Measurements from ENCODE around the gene CTTNBP2. TPM values are rescaled to one million over a fixed set of nuclear protein-coding genes. Genes with fewer than 3 reads are reported as not detected.

CTTNBP2 gene
- total RNA-seq, 2 donors from 2014 or later = 1.5 to 1.8 TPM

GRCh38 chr7:117870448-117871130, 2.7 kb downstream of the CTTNBP2 start:
- Histone ChIP-seq H3K27me3 (peaks cover 28% of the 10 kb centered on the region), H3K9ac (ENCODE audit: low read depth in 2 of 2, low read length in 2 of 2) (no peak overlapping the region), H3K9me3 (no peaks in the 10 kb centered on the region), H3K4me3 (no peak overlapping the region), H3K27ac (no peak overlapping the region), H3K36me3 (no peaks in the 10 kb centered on the region), H3K4me1 (no peaks in the 10 kb centered on the region)
- intact Hi-C loops (cut with DNase I) = no loop called here
- no peak for DNase-seq
- no peak for TF ChIP-seq CTCF (IDR thresholded peaks at IDR 0.05)

DNA sequence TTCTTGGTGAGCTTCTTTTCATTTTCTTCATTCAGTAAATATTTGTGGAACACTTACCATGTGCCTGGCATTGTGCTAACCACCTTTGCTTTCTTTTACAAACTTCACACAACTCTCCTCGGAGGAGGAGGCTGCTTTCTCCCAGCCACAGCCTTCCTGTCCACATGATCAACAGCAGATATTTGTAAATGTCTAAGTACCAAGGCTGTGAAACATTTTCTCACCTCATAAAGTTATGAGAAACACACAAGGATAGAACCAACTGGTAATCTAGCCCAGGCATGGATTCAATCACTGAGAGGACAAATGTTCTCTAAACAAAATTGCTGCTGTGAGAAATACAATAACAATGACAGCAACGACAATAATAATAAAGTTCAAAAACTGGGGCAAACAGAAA, 3.9 kb downstream of the CTTNBP2 start:
- DNase-seq = no peak
- Histone ChIP-seq H3K27ac (no peak overlapping the region), H3K9ac (ENCODE audit: low read depth in 2 of 2, low read length in 2 of 2) (no peak overlapping the region), H3K36me3 (no peaks in the 10 kb centered on the region), H3K4me1 (no peaks in the 10 kb centered on the region), H3K27me3 (peaks cover 25% of the 10 kb centered on the region), H3K4me3 (no peak overlapping the region), H3K9me3 (no peaks in the 10 kb centered on the region)
- intact Hi-C loops (cut with DNase I) = no loop called here
- TF ChIP-seq CTCF (IDR thresholded peaks at IDR 0.05) = no peak

DNA sequence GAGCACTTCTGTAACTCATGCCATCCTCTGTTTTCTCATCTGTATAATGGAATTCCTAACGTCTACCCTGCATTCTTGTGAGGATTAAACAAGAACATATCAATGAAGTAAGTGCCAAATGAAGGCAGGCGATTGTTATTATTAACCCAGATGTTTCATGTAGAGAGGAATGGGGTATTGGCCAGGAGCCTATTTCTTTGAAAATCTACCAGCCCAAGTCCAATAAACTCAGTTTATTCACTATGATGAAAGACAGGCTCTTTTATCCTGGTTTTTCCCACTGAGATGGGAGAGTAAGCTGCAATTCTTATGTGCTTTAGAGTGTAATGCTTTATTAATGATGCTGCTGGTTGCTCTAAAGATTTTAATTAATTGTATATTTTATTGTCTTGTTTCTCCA, 9.6 kb downstream of the CTTNBP2 start:
- Histone ChIP-seq H3K4me3 (no peak overlapping the region), H3K27ac (no peak overlapping the region), H3K9ac (ENCODE audit: low read depth in 2 of 2, low read length in 2 of 2) (no peak overlapping the region), H3K4me1 (no peaks in the 10 kb centered on the region), H3K27me3 (no peaks in the 10 kb centered on the region), H3K9me3 (no peaks in the 10 kb centered on the region), H3K36me3 (no peaks in the 10 kb centered on the region)
- intact Hi-C loops (cut with DNase I) = no loop called here
- no peak for DNase-seq
- TF ChIP-seq CTCF (IDR thresholded peaks at IDR 0.05) = no peak

- TF ChIP-seq CTCF (IDR thresholded peaks at IDR 0.05) = no peak
- no peaks in the 10 kb centered on the region for H3K9me3 ChIP-seq
- H3K27ac ChIP-seq = no peak overlapping the region
- no peaks in the 10 kb centered on the region for H3K36me3 ChIP-seq
- H3K9ac ChIP-seq (ENCODE audit: low read depth in 2 of 2, low read length in 2 of 2) = no peak overlapping the region
- DNase-seq = no peak
- intact Hi-C loops (cut with DNase I) = no loop called here
- no peak overlapping the region for H3K4me3 ChIP-seq
- no peaks in the 10 kb centered on the region for H3K4me1 ChIP-seq
- no peaks in the 10 kb centered on the region for H3K27me3 ChIP-seq
Observed at GRCh38 chr7:117862378-117862777, 10.9 kb downstream of the CTTNBP2 start.

DNA sequence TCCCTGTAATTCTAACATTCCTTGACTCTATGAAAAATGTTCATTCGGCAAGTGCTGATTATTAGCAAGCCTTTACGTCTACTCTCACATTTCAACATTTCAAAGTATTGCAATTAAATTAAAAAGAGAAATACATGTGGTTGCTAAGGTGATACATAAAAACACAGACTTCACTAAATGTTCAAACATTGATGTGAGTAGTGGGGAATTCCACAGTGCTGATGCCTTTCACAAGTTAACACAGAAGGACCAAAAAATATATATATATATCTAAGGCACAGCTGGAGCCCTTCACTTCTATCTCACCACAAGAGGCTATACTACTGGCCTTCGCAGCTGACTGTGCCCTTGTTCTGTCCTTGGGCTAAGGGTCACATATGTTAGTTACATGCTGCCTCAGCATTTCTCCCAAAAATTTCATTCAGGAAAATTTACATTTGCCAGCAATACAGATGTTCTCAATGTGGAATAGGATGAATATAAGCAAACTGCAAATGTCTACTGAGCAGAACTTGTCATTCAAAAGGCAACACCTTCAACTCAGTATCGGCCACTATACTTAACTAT, 13.9 kb downstream of the CTTNBP2 start:
- Histone ChIP-seq H3K27me3 (no peaks in the 10 kb centered on the region), H3K4me3 (no peak overlapping the region), H3K9ac (ENCODE audit: low read depth in 2 of 2, low read length in 2 of 2) (no peak overlapping the region), H3K4me1 (no peaks in the 10 kb centered on the region), H3K36me3 (no peaks in the 10 kb centered on the region), H3K9me3 (no peaks in the 10 kb centered on the region), H3K27ac (no peak overlapping the region)
- TF ChIP-seq CTCF (IDR thresholded peaks at IDR 0.05) = no peak
- intact Hi-C loops (cut with DNase I) = no loop called here
- DNase-seq = no peak
